ENCODE data around the gene CDKL5.

Gene CDKL5

GRCh38 chrX:18682979-18683387 lies 257.6 kb downstream of the CDKL5 start:
- H3K27ac ChIP-seq: no peak overlapping the region
- no peak for DNase-seq (ENCODE audit: low read depth, low spot score)
- no peak overlapping the region for H3K4me3 ChIP-seq
- no peaks in the 10 kb centered on the region for H3K36me3 ChIP-seq (ENCODE audit: insufficient read depth, low read length)
- no peak overlapping the region for H3K9ac ChIP-seq (ENCODE audit: insufficient read length)
- TF ChIP-seq POLR2AphosphoS5 (IDR thresholded peaks at IDR 0.05; ENCODE audit: borderline replicate concordance, low read depth, low read length) (no peak), EZH2 (IDR thresholded peaks at IDR 0.05) (no peak), FOXP2 (optimal IDR thresholded peaks at IDR 0.05; ENCODE audit: control extremely low read depth, extremely low read length, insufficient read depth) (no peak)
- H3K9me3 ChIP-seq (ENCODE audit: low read depth, low read length): no peaks in the 10 kb centered on the region

GRCh38 chrX:18687856-18688495 lies 262.6 kb downstream of the CDKL5 start:
- DNase-seq (ENCODE audit: low read depth, low spot score): no peak
- H3K9me3 ChIP-seq (ENCODE audit: low read depth, low read length): no peaks in the 10 kb centered on the region
- H3K9ac ChIP-seq (ENCODE audit: insufficient read length): no peak overlapping the region
- H3K27ac ChIP-seq: no peak overlapping the region
- H3K4me3 ChIP-seq: no peak overlapping the region
- no peak for TF ChIP-seq POLR2AphosphoS5 (IDR thresholded peaks at IDR 0.05; ENCODE audit: borderline replicate concordance, low read depth, low read length)
- TF ChIP-seq EZH2 (IDR thresholded peaks at IDR 0.05): no peak
- no peak for TF ChIP-seq FOXP2 (optimal IDR thresholded peaks at IDR 0.05; ENCODE audit: control extremely low read depth, extremely low read length, insufficient read depth)
- no peaks in the 10 kb centered on the region for H3K36me3 ChIP-seq (ENCODE audit: insufficient read depth, low read length)

- Histone ChIP-seq H3K9ac (ENCODE audit: insufficient read length) (no peak overlapping the region), H3K9me3 (ENCODE audit: low read depth, low read length) (no peaks in the 10 kb centered on the region), H3K27ac (no peak overlapping the region), H3K36me3 (ENCODE audit: insufficient read depth, low read length) (no peaks in the 10 kb centered on the region), H3K4me3 (no peak overlapping the region)
- no peak for TF ChIP-seq POLR2AphosphoS5 (IDR thresholded peaks at IDR 0.05; ENCODE audit: borderline replicate concordance, low read depth, low read length)
- TF ChIP-seq FOXP2 (optimal IDR thresholded peaks at IDR 0.05; ENCODE audit: control extremely low read depth, extremely low read length, insufficient read depth): no peak
- no peak for TF ChIP-seq EZH2 (IDR thresholded peaks at IDR 0.05)
- DNase-seq (ENCODE audit: low read depth, low spot score): no peak
These were observed 266.0 kb downstream of the CDKL5 start for GRCh38 chrX:18691431-18691830.

- H3K4me3 ChIP-seq: no peak overlapping the region
- H3K9ac ChIP-seq (ENCODE audit: insufficient read length): no peak overlapping the region
- no peaks in the 10 kb centered on the region for H3K36me3 ChIP-seq (ENCODE audit: insufficient read depth, low read length)
- H3K9me3 ChIP-seq (ENCODE audit: low read depth, low read length): no peaks in the 10 kb centered on the region
- H3K27ac ChIP-seq: no peak overlapping the region
- no peak for DNase-seq (ENCODE audit: low read depth, low spot score)
- no peak for TF ChIP-seq POLR2AphosphoS5 (IDR thresholded peaks at IDR 0.05; ENCODE audit: borderline replicate concordance, low read depth, low read length)
- TF ChIP-seq FOXP2 (optimal IDR thresholded peaks at IDR 0.05; ENCODE audit: control extremely low read depth, extremely low read length, insufficient read depth): no peak
- no peak for TF ChIP-seq EZH2 (IDR thresholded peaks at IDR 0.05)
These were observed 267.1 kb downstream of the CDKL5 start for GRCh38 chrX:18692541-18692940.

GRCh38 chrX:18696653-18697052 lies 271.2 kb downstream of the CDKL5 start:
- Histone ChIP-seq H3K4me3 (no peak overlapping the region), H3K27ac (no peak overlapping the region), H3K9ac (ENCODE audit: insufficient read length) (no peak overlapping the region), H3K9me3 (ENCODE audit: low read depth, low read length) (no peaks in the 10 kb centered on the region), H3K36me3 (ENCODE audit: insufficient read depth, low read length) (no peaks in the 10 kb centered on the region)
- TF ChIP-seq FOXP2 (optimal IDR thresholded peaks at IDR 0.05; ENCODE audit: control extremely low read depth, extremely low read length, insufficient read depth) (no peak), EZH2 (IDR thresholded peaks at IDR 0.05) (no peak), POLR2AphosphoS5 (IDR thresholded peaks at IDR 0.05; ENCODE audit: borderline replicate concordance, low read depth, low read length) (no peak)
- DNase-seq (ENCODE audit: low read depth, low spot score): no peak

- no peak for TF ChIP-seq POLR2AphosphoS5 (IDR thresholded peaks at IDR 0.05; ENCODE audit: borderline replicate concordance, low read depth, low read length)
- no peak for TF ChIP-seq FOXP2 (optimal IDR thresholded peaks at IDR 0.05; ENCODE audit: control extremely low read depth, extremely low read length, insufficient read depth)
- no peak for TF ChIP-seq EZH2 (IDR thresholded peaks at IDR 0.05)
These were observed 273.6 kb downstream of the CDKL5 start for GRCh38 chrX:18698737-18699650.

GRCh38 chrX:18701621-18702361 lies 276.4 kb downstream of the CDKL5 start:
- TF ChIP-seq FOXP2 (optimal IDR thresholded peaks at IDR 0.05; ENCODE audit: control extremely low read depth, extremely low read length, insufficient read depth) (no peak), EZH2 (IDR thresholded peaks at IDR 0.05) (no peak), POLR2AphosphoS5 (IDR thresholded peaks at IDR 0.05; ENCODE audit: borderline replicate concordance, low read depth, low read length) (no peak)
- no peak overlapping the region for H3K27ac ChIP-seq
- no peak for DNase-seq (ENCODE audit: low read depth, low spot score)
- no peaks in the 10 kb centered on the region for H3K9me3 ChIP-seq (ENCODE audit: low read depth, low read length)
- H3K9ac ChIP-seq (ENCODE audit: insufficient read length): no peak overlapping the region
- no peaks in the 10 kb centered on the region for H3K36me3 ChIP-seq (ENCODE audit: insufficient read depth, low read length)
- no peak overlapping the region for H3K4me3 ChIP-seq

More at GRCh38 chrX:18698737-18699650, 273.6 kb downstream of the CDKL5 start:
- Histone ChIP-seq H3K9ac (ENCODE audit: insufficient read length) (no peak overlapping the region), H3K4me3 (no peak overlapping the region), H3K27ac (no peak overlapping the region), H3K36me3 (ENCODE audit: insufficient read depth, low read length) (no peaks in the 10 kb centered on the region), H3K9me3 (ENCODE audit: low read depth, low read length) (no peaks in the 10 kb centered on the region)
- DNase-seq (ENCODE audit: low read depth, low spot score): no peak

All from SK-N-MC (cell line).